Right lobe of liver (tissue), 4 donors: ENCODE data around the gene B4GAT1.

Experiments used
- POLR2A ChIP-seq: fragments of 450-650 bp; IDR thresholded peaks from one replicate; pipeline ENCODE4 v1.6.1; 2017; ENCODE audit warnings: antibody characterized with exemption, mild to moderate bottlenecking
- TF ChIP-seq, protein P1 (sequence below), 4 donors: fragments of 200-600 bp in 3 of 4; fragments of 450-650 bp in 1 of 4; IDR thresholded peaks; one replicate each; pipeline versions ENCODE4 v1.5.1 to v1.8.0; 2016 to 2022; ENCODE audit warnings: antibody characterized with exemption in 4 of 4, mild to moderate bottlenecking in 2 of 4
- donor health status: DM: no; HTN: no; CAD: no.
- donor health status: DM: no; HTN: no; CAD: no.
- donor health status: DM: no; HTN: yes; CAD: no.

DNA sequence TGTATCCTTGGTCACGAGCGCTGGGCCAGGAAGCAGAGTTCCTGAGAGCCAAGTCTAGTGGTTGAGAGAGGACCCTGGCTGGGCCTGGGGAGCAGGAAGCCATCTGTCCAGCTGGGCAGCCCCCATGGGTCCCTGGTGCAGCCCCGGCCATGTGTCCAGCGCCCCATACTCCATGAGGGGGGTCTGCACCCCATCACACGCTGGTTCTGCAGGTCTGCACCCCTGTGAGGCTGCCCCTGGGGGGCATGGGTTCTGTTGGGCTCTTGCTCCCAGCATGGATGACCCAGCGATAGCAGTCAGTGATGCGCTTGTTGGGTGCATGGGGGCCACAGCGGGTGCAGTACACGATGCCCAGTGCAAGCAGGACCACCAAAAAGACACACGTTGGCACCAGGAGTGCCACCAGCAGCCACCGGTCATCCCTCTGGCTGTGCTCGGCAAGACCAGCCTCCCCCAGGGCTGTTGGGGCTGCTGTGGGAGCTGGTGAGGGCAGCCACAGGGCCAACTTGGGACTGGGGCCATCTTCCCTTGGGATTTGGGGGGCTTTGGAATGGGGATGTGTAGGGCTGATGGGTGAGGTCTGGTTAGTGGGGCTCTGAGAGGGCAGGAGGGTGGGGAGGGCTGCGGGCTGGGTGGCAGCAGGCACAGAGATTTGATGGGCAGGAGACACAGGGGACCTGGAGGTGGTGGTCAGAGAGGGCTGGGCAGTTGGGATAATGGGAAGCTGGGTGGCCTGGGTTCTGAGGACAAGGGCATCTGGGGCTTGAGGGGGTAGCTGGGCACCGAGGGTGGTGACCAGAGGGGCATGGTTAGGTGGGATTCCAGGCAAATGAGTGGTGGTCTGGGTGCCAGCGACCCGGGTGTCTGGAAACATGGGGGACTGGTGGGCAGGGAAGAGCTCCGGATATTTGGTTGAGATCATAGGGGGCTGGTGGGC lies 32.6 kb downstream of the B4GAT1 start:
- no peak for TF ChIP-seq POLR2A
- TF ChIP-seq, protein P1, sequence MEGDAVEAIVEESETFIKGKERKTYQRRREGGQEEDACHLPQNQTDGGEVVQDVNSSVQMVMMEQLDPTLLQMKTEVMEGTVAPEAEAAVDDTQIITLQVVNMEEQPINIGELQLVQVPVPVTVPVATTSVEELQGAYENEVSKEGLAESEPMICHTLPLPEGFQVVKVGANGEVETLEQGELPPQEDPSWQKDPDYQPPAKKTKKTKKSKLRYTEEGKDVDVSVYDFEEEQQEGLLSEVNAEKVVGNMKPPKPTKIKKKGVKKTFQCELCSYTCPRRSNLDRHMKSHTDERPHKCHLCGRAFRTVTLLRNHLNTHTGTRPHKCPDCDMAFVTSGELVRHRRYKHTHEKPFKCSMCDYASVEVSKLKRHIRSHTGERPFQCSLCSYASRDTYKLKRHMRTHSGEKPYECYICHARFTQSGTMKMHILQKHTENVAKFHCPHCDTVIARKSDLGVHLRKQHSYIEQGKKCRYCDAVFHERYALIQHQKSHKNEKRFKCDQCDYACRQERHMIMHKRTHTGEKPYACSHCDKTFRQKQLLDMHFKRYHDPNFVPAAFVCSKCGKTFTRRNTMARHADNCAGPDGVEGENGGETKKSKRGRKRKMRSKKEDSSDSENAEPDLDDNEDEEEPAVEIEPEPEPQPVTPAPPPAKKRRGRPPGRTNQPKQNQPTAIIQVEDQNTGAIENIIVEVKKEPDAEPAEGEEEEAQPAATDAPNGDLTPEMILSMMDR (IDR thresholded peaks at IDR 0.05) = no peak
